Activated CD4-positive, alpha-beta T cell treated with anti-CD3 and anti-CD28 coated beads, Interleukin-10, Interleukin-2, amounts not matched to agents 100 ng/mL and 50 ng/mL, durations not matched to agents 16 hours and 8 hours (primary cell): Measurements from ENCODE around the gene CEP89.
"Not testable (repeated sequence)": the region's sequence is repeated elsewhere in the genome, so short reads cannot be mapped to it uniquely, and the experiment has no call there.

Experiments used
- DNase-seq: peaks from one replicate; pipeline ENCODE4 v3.0.0-alpha.2; 2020

CEP89 gene

GRCh38 chr19:32868206-32868950 lies 103.4 kb downstream of the CEP89 start:
- no peak for DNase-seq

- DNase-seq: not testable (repeated sequence)
Observed at GRCh38 chr19:32867436-32867835, 104.3 kb downstream of the CEP89 start.

- no peak for DNase-seq
Observed at GRCh38 chr19:32866564-32867265, 105.0 kb downstream of the CEP89 start.

GRCh38 chr19:32866061-32866460 lies 105.7 kb downstream of the CEP89 start:
- no peak for DNase-seq

GRCh38 chr19:32865326-32865725 lies 106.4 kb downstream of the CEP89 start:
- no peak for DNase-seq

GRCh38 chr19:32864318-32865007 lies 107.3 kb downstream of the CEP89 start:
- no peak for DNase-seq

- no peak for DNase-seq
Observed at GRCh38 chr19:32863841-32864240, 107.9 kb downstream of the CEP89 start.

- DNase-seq: no peak
Observed at GRCh38 chr19:32863301-32863700, 108.5 kb downstream of the CEP89 start.

GRCh38 chr19:32862741-32863140 lies 109.0 kb downstream of the CEP89 start:
- DNase-seq: no peak

- DNase-seq: no peak
Observed at GRCh38 chr19:32862173-32862572, 109.6 kb downstream of the CEP89 start.

- DNase-seq: no peak
Observed at GRCh38 chr19:32861596-32861995, 110.2 kb downstream of the CEP89 start.

- no peak for DNase-seq
Observed at GRCh38 chr19:32859591-32859990, 112.2 kb downstream of the CEP89 start.

GRCh38 chr19:32858559-32858958 lies 113.2 kb downstream of the CEP89 start:
- no peak for DNase-seq

- DNase-seq: no peak
Observed at GRCh38 chr19:32858155-32858554, 113.6 kb downstream of the CEP89 start.

GRCh38 chr19:32857584-32857983 lies 114.2 kb downstream of the CEP89 start:
- no peak for DNase-seq

- DNase-seq: not testable (repeated sequence)
Observed at GRCh38 chr19:32856818-32857217, 114.9 kb downstream of the CEP89 start.

- DNase-seq: no peak
Observed at GRCh38 chr19:32852216-32852615, 119.5 kb downstream of the CEP89 start.

- not testable (repeated sequence) for DNase-seq
Observed at GRCh38 chr19:32848035-32848434, 123.7 kb downstream of the CEP89 start.

GRCh38 chr19:32843716-32844245 lies 128.0 kb downstream of the CEP89 start:
- no peak for DNase-seq

- no peak for DNase-seq
Observed at GRCh38 chr19:32842061-32842460, 129.7 kb downstream of the CEP89 start.

GRCh38 chr19:32837531-32837930 lies 134.2 kb downstream of the CEP89 start:
- DNase-seq: no peak

- not testable (repeated sequence) for DNase-seq
Observed at GRCh38 chr19:32833388-32833787, 138.4 kb downstream of the CEP89 start.

GRCh38 chr19:32832825-32833224 lies 138.9 kb downstream of the CEP89 start:
- DNase-seq: not testable (repeated sequence)

- DNase-seq: not testable (repeated sequence)
Observed at GRCh38 chr19:32832094-32832493, 139.7 kb downstream of the CEP89 start.
